Right lobe of liver (tissue), 6 donors: Measurements from ENCODE around the gene AP4M1. TPM values are rescaled to one million over a fixed set of nuclear protein-coding genes. Genes with fewer than 3 reads are reported as not detected.

Experiments used
- ATAC-seq, 4 donors: fragments of 200-7000 bp; cut with Tn5 transposase; one replicate each; pipeline ENCODE4 v1.9.1; 2020; ENCODE audit warnings: mild to moderate bottlenecking in 4 of 4, moderate library complexity in 4 of 4
- DNase-seq, 3 donors: peaks; one replicate each; pipeline ENCODE4 v3.0.0-alpha.2; 2020
- H3K27ac ChIP-seq, 3 donors: fragments of 200-600 bp; one replicate each; pipeline ENCODE4 v1.8.0; 2022
- H3K27me3 ChIP-seq, 2 donors: fragments of 200-600 bp; one replicate each; pipeline ENCODE4 v1.8.0; 2022
- H3K36me3 ChIP-seq, 4 donors: fragments of 200-600 bp; sonication (generic) in 1 of 4; one replicate each; pipeline versions ENCODE4 v1.5.1 to v1.8.0; 2017 to 2022; ENCODE audit warnings: control low read depth in 1 of 4
- H3K4me1 ChIP-seq, 4 donors: fragments of 200-600 bp; sonication (generic) in 1 of 4; one replicate each; pipeline versions ENCODE4 v1.5.1 to v1.8.0; 2017 to 2022; ENCODE audit warnings: control low read depth in 1 of 4
- H3K4me3 ChIP-seq, 3 donors: fragments of 200-600 bp; one replicate each; pipeline ENCODE4 v1.8.0; 2022
- H3K9me3 ChIP-seq, 4 donors: fragments of 200-600 bp; sonication (generic) in 1 of 4; one replicate each; pipeline versions ENCODE4 v1.5.1 to v1.8.0; 2017 to 2022; ENCODE audit warnings: control low read depth in 1 of 4
- POLR2A ChIP-seq: fragments of 450-650 bp; IDR thresholded peaks from one replicate; pipeline ENCODE4 v1.6.1; 2017; ENCODE audit warnings: antibody characterized with exemption, mild to moderate bottlenecking
- WGBS: methylation state at CpG from one replicate; pipeline ENCODE4 v1.1.6; 2018; ENCODE audit warnings: low coverage, low lambda C conversion rate; ENCODE audit not compliant: insufficient coverage; ENCODE audit errors: missing lambda C conversion rate; 5-methylcytosine and 5-hydroxymethylcytosine counted together
- intact Hi-C, 2 donors: fragments of 100-400 bp; cut with DNase I; formaldehyde crosslinking; loops; one replicate each; pipeline versions ENCODE4 v1.11.2 to v1.14.1; 2022
- total RNA-seq, 6 experiments: library from RNA; depleted of rRNA in 2 of 6; stranded (reverse); fragments of >200 nt in 2 of 6; fragmentation: NEBNext Ultra II Directional in 3 of 6; extraction: Animal tissue kit (Norgen Biotek cat#: 25700) in 3 of 6; gene quantifications; one replicate each; pipeline versions ENCODE4 v1.1.0 to v1.2.4, GENCODE V29; 2016 to 2023
- TF ChIP-seq, protein P1 (sequence below), 4 donors: fragments of 200-600 bp in 3 of 4; fragments of 450-650 bp in 1 of 4; IDR thresholded peaks; one replicate each; pipeline versions ENCODE4 v1.5.1 to v1.8.0; 2016 to 2022; ENCODE audit warnings: antibody characterized with exemption in 4 of 4, mild to moderate bottlenecking in 2 of 4
- donor health status: DM: no; HTN: yes; CAD: no.
- donor health status: DM: no; HTN: no; CAD: no.
- donor health status: DM: no; HTN: no; CAD: no.
- donor health status: DM: no; HTN: yes; CAD: no.
- donor health status: DM: no; HTN: yes; CAD: no.

AP4M1 gene
- total RNA-seq, 6 experiments from 2014 or later = 2.7 to 7.3 (median 4.3) TPM

DNA sequence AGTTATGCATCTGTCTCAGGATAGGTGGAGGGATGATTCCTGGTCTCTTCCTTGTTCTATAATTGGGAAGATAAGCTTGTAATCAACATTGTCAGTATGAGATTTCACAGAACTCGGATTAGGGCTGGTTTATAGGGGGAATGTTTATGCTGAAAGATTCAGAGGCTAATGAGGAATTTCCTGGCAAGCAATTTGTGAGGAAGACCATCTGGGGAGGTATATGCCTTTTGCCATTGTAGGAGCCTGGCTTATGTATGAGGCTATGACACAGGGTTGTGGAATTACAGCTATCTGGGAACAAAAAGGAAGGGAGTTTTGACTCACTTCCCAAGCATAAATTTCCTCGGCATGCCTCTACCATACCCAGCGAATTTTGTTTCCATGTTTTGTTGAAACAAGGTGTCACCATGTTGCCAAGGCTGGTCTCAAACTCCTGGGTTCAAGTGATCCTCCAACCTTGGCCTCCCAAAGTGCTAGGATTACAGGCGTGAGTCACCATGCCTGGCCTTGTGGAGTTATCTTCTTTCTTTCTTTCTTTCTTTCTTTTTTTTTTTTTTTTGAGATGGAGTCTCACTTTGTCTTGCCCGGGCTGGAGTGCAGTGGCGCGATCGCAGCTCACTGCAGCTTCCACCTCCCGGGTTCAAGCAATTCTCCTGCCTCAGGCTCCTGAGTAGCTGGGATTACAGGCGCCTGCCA is 14.2 kb upstream of the AP4M1 start:
- intact Hi-C loops = no loop called here
- ATAC-seq (no peak), DNase-seq (no peak)
- no peaks in the 10 kb centered on the region for H3K27me3 ChIP-seq
- no peaks in the 10 kb centered on the region for H3K9me3 ChIP-seq
- no peak for TF ChIP-seq POLR2A
- H3K4me1 ChIP-seq = peaks cover 0 to 12% (median 4%) of the 10 kb centered on the region in 4 donors
- no peak overlapping the region for H3K4me3 ChIP-seq
- peaks cover 0 to 19% (median 4%) of the 10 kb centered on the region in 4 donors for H3K36me3 ChIP-seq
- H3K27ac ChIP-seq = peak overlapping the region in 1 of 3 donors; percentile 72
- WGBS = 80% methylated on average over 6 of the region's 10 CpGs

- H3K4me1 ChIP-seq = peaks cover 0 to 8% (median 3%) of the 10 kb centered on the region in 4 donors
- intact Hi-C loops = no loop called here
- no peaks in the 10 kb centered on the region for H3K9me3 ChIP-seq
- H3K36me3 ChIP-seq = peaks cover 0 to 29% (median 9%) of the 10 kb centered on the region in 4 donors
- TF ChIP-seq, protein P1, sequence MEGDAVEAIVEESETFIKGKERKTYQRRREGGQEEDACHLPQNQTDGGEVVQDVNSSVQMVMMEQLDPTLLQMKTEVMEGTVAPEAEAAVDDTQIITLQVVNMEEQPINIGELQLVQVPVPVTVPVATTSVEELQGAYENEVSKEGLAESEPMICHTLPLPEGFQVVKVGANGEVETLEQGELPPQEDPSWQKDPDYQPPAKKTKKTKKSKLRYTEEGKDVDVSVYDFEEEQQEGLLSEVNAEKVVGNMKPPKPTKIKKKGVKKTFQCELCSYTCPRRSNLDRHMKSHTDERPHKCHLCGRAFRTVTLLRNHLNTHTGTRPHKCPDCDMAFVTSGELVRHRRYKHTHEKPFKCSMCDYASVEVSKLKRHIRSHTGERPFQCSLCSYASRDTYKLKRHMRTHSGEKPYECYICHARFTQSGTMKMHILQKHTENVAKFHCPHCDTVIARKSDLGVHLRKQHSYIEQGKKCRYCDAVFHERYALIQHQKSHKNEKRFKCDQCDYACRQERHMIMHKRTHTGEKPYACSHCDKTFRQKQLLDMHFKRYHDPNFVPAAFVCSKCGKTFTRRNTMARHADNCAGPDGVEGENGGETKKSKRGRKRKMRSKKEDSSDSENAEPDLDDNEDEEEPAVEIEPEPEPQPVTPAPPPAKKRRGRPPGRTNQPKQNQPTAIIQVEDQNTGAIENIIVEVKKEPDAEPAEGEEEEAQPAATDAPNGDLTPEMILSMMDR (IDR thresholded peaks at IDR 0.05) = no peak
- no peak for TF ChIP-seq POLR2A
- 65% methylated on average over 8 of the region's 11 CpGs for WGBS
- peak overlapping the region; percentile 74 to 98 (median 97) for H3K4me3 ChIP-seq
- no peaks in the 10 kb centered on the region for H3K27me3 ChIP-seq
- DNase-seq (no peak), ATAC-seq (no peak)
- H3K27ac ChIP-seq = peak overlapping the region; percentile 60 to 81 (median 72)
Observed at GRCh38 chr7:100088095-100088620, 13.3 kb upstream of the AP4M1 start.

- peaks cover 0 to 8% (median 3%) of the 10 kb centered on the region in 4 donors for H3K4me1 ChIP-seq
- DNase-seq = peak; percentile 87 to 89 (median 88)
- peak within 1 kb of the TSS; percentile 74 to 98 (median 97) for H3K4me3 ChIP-seq
- WGBS = 0% methylated on average over 17 of the region's 68 CpGs
- H3K27me3 ChIP-seq = no peaks in the 10 kb centered on the region
- intact Hi-C loops = no loop called here
- H3K36me3 ChIP-seq = peaks cover 0 to 35% (median 13%) of the 10 kb centered on the region in 4 donors
- no peaks in the 10 kb centered on the region for H3K9me3 ChIP-seq
- peak within 1 kb of the TSS; percentile 60 to 81 (median 72) for H3K27ac ChIP-seq
- peak; percentile 81 to 91 (median 87) for ATAC-seq
- TF ChIP-seq POLR2A = peak; percentile 82
- TF ChIP-seq, protein P1 (IDR thresholded peaks at IDR 0.05) = no peak
Observed at GRCh38 chr7:100088621-100089457, 12.6 kb upstream of the AP4M1 start, which contains the start of gene COPS6. TSS of gene COPS6 (plus strand) at chr7:100088969. CDS start at chr7:100088991, 22 bp downstream.

GRCh38 chr7:100089458-100090196 is 11.8 kb upstream of the AP4M1 start:
- 30% methylated on average over 7 of the region's 7 CpGs for WGBS
- Histone ChIP-seq H3K36me3 (peaks cover 0 to 43% (median 20%) of the 10 kb centered on the region in 4 donors), H3K4me3 (peak overlapping the region; percentile 74 to 98 (median 97)), H3K9me3 (no peaks in the 10 kb centered on the region), H3K4me1 (peaks cover 0 to 8% (median 3%) of the 10 kb centered on the region in 4 donors), H3K27ac (peak overlapping the region; percentile 60 to 81 (median 72)), H3K27me3 (no peaks in the 10 kb centered on the region)
- TF ChIP-seq POLR2A = no peak
- TF ChIP-seq, protein P1 (IDR thresholded peaks at IDR 0.05) = no peak
- DNase-seq = peak in 1 of 3 donors; percentile 3
- ATAC-seq = no peak
- intact Hi-C loops = no loop called here
